ENCODE results near the gene SHISAL2A. TPM values are rescaled to one million over a fixed set of nuclear protein-coding genes. Genes with fewer than 3 reads are reported as not detected.

The SHISAL2A gene
- total and polyA plus RNA-seq, 2 of the 13 experiments (the other 11 are each of a cell fraction or from before 2014, with no cell fraction given): not detected

GRCh38 chr1:52702886-52703787, 70.2 kb downstream of the SHISAL2A start (continued):
- TF ChIP-seq RNF2 (conservative IDR thresholded peaks at IDR 0.05; ENCODE audit: low read depth) (peak; percentile 99), GPBP1L1 (CRISPR knock-in tag; IDR thresholded peaks at IDR 0.05) (no peak), ZNF292 (CRISPR knock-in tag; IDR thresholded peaks at IDR 0.05; ENCODE audit: borderline replicate concordance, low read depth) (peak; percentile 80; the same call in 1 of the 2 replicates), ZMYM3 (CRISPR knock-in tag; IDR thresholded peaks at IDR 0.05) (peak; percentile 53), SRSF1 (optimal IDR thresholded peaks at IDR 0.05; ENCODE audit: low read depth, low read length) (no peak), SMYD3 (CRISPR knock-in tag; IDR thresholded peaks at IDR 0.05) (0 out of 2 replicates have a peak, but pooled peaks have one; percentile 72), ZNF350 (CRISPR knock-in tag; IDR thresholded peaks at IDR 0.05; ENCODE audit: borderline replicate concordance, low read depth) (peak; percentile 98), ZNF124 (CRISPR knock-in tag; IDR thresholded peaks at IDR 0.05) (no peak), KDM3A (CRISPR knock-in tag; IDR thresholded peaks at IDR 0.05; ENCODE audit: low read depth) (no peak; the same call in 1 of the 2 replicates), ZNF781 (CRISPR knock-in tag; IDR thresholded peaks at IDR 0.05; ENCODE audit: borderline replicate concordance, not compliant biosample characterization) (peak; percentile 96), ZSCAN30 (CRISPR knock-in tag; IDR thresholded peaks at IDR 0.05) (peak; percentile 73; the same call in 1 of the 2 replicates), KMT2A (CRISPR knock-in tag; IDR thresholded peaks at IDR 0.05) (peak; percentile 71), NCOA1 (CRISPR knock-in tag; IDR thresholded peaks at IDR 0.05) (peak; percentile 76; the same call in 1 of the 2 replicates), SMARCE1 (IDR thresholded peaks at IDR 0.05; ENCODE audit: borderline replicate concordance) (no peak), CC2D1A (CRISPR knock-in tag; IDR thresholded peaks at IDR 0.05) (no peak), CAMTA2 (CRISPR knock-in tag; IDR thresholded peaks at IDR 0.05; ENCODE audit: borderline replicate concordance) (no peak), MED8 (CRISPR knock-in tag; IDR thresholded peaks at IDR 0.05; ENCODE audit: insufficient replicate concordance) (no peak), ARNT (IDR thresholded peaks at IDR 0.05) (no peak), DR1 (CRISPR knock-in tag; IDR thresholded peaks at IDR 0.05) (0 out of 2 replicates have a peak, but pooled peaks have one; percentile 51)
- TF ChIP-seq, protein P1, sequence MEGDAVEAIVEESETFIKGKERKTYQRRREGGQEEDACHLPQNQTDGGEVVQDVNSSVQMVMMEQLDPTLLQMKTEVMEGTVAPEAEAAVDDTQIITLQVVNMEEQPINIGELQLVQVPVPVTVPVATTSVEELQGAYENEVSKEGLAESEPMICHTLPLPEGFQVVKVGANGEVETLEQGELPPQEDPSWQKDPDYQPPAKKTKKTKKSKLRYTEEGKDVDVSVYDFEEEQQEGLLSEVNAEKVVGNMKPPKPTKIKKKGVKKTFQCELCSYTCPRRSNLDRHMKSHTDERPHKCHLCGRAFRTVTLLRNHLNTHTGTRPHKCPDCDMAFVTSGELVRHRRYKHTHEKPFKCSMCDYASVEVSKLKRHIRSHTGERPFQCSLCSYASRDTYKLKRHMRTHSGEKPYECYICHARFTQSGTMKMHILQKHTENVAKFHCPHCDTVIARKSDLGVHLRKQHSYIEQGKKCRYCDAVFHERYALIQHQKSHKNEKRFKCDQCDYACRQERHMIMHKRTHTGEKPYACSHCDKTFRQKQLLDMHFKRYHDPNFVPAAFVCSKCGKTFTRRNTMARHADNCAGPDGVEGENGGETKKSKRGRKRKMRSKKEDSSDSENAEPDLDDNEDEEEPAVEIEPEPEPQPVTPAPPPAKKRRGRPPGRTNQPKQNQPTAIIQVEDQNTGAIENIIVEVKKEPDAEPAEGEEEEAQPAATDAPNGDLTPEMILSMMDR (CRISPR knock-in tag; IDR thresholded peaks at IDR 0.05): no peak
- TF ChIP-seq, protein P2, sequence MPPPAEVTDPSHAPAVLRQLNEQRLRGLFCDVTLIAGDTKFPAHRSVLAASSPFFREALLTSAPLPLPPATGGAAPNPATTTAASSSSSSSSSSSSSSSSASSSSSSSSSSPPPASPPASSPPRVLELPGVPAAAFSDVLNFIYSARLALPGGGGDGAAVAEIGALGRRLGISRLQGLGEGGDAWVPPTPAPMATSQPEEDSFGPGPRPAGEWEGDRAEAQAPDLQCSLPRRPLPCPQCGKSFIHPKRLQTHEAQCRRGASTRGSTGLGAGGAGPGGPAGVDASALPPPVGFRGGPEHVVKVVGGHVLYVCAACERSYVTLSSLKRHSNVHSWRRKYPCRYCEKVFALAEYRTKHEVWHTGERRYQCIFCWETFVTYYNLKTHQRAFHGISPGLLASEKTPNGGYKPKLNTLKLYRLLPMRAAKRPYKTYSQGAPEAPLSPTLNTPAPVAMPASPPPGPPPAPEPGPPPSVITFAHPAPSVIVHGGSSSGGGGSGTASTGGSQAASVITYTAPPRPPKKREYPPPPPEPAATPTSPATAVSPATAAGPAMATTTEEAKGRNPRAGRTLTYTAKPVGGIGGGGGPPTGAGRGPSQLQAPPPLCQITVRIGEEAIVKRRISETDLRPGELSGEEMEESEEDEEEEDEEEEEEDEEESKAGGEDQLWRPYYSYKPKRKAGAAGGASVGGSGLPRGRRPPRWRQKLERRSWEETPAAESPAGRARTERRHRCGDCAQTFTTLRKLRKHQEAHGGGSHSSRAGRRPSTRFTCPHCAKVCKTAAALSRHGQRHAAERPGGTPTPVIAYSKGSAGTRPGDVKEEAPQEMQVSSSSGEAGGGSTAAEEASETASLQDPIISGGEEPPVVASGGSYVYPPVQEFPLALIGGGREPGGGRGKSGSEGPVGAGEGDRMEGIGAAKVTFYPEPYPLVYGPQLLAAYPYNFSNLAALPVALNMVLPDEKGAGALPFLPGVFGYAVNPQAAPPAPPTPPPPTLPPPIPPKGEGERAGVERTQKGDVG (CRISPR knock-in tag; IDR thresholded peaks at IDR 0.05; ENCODE audit: borderline replicate concordance): peak; percentile 88; the same call in 1 of the 2 replicates
- TF ChIP-seq, protein P3, sequence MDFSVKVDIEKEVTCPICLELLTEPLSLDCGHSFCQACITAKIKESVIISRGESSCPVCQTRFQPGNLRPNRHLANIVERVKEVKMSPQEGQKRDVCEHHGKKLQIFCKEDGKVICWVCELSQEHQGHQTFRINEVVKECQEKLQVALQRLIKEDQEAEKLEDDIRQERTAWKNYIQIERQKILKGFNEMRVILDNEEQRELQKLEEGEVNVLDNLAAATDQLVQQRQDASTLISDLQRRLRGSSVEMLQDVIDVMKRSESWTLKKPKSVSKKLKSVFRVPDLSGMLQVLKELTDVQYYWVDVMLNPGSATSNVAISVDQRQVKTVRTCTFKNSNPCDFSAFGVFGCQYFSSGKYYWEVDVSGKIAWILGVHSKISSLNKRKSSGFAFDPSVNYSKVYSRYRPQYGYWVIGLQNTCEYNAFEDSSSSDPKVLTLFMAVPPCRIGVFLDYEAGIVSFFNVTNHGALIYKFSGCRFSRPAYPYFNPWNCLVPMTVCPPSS (IDR thresholded peaks at IDR 0.05): no peak

All from HepG2 (cell line).